H9 (cell line): Measurements from ENCODE around the gene FAF1. TPM values are rescaled to one million over a fixed set of nuclear protein-coding genes. Genes with fewer than 3 reads are reported as not detected.

Experiments
- DNase-seq: peaks from one replicate; pipeline ENCODE4 v3.0.0-alpha.2; 2017
- H2AFZ ChIP-seq: one replicate; pipeline ENCODE4 v1.6.1; 2013; ENCODE audit warnings: mild to moderate bottlenecking, low read length, control low read depth, moderate library complexity
- H2AK5ac ChIP-seq: 2 replicates; pipeline ENCODE4 v1.6.1; 2013; ENCODE audit warnings: low read length, control low read depth, mixed read lengths; ENCODE audit not compliant: insufficient read length
- H2BK120ac ChIP-seq: one replicate; pipeline ENCODE4 v1.6.1; 2013; ENCODE audit warnings: low read depth, mild to moderate bottlenecking, low read length, control low read depth, inconsistent platforms; ENCODE audit not compliant: poor library complexity, severe bottlenecking
- H2BK12ac ChIP-seq: 2 replicates; pipeline ENCODE4 v1.6.1; 2013; ENCODE audit warnings: low read length, control low read depth, mixed read lengths, low read depth; ENCODE audit not compliant: insufficient read length
- H2BK15ac ChIP-seq: 2 replicates; pipeline ENCODE4 v1.6.1; 2013; ENCODE audit warnings: low read depth, low read length, control low read depth
- H2BK20ac ChIP-seq: one replicate; pipeline ENCODE4 v1.6.1; 2013; ENCODE audit warnings: low read depth, mild to moderate bottlenecking, low read length, control low read depth, inconsistent platforms; ENCODE audit not compliant: poor library complexity, severe bottlenecking
- H2BK5ac ChIP-seq: 2 replicates; pipeline ENCODE4 v1.6.1; 2013; ENCODE audit warnings: low read length, control low read depth, mixed read lengths; ENCODE audit not compliant: insufficient read length
- H3K14ac ChIP-seq: 2 replicates; pipeline ENCODE4 v1.6.1; 2013; ENCODE audit warnings: low read length, control low read depth; ENCODE audit not compliant: insufficient read depth
- H3K18ac ChIP-seq: 2 replicates; pipeline ENCODE4 v1.6.1; 2013; ENCODE audit warnings: low read depth, mild to moderate bottlenecking, mixed read lengths, low read length, control low read depth; ENCODE audit not compliant: insufficient read length
- H3K23ac ChIP-seq: 2 replicates; pipeline ENCODE4 v1.6.1; 2013; ENCODE audit warnings: low read length, control low read depth, mixed read lengths, low read depth; ENCODE audit not compliant: insufficient read length
- H3K23me2 ChIP-seq: 2 replicates; pipeline ENCODE4 v1.6.1; 2013; ENCODE audit warnings: low read depth, mild to moderate bottlenecking, mixed read lengths, low read length, control low read depth; ENCODE audit not compliant: insufficient read length, poor library complexity, severe bottlenecking
- H3K27ac ChIP-seq: 2 replicates; pipeline ENCODE4 v1.5.1; 2013; ENCODE audit warnings: low read length, control low read depth, mixed read lengths, low read depth; ENCODE audit not compliant: insufficient read length
- H3K27me3 ChIP-seq: 2 replicates; pipeline ENCODE4 v1.6.1; 2013; ENCODE audit warnings: low read length, control low read depth, inconsistent platforms; ENCODE audit not compliant: insufficient read depth
- H3K4ac ChIP-seq: 2 replicates; pipeline ENCODE4 v1.6.1; 2013; ENCODE audit warnings: low read depth, mild to moderate bottlenecking, control low read depth, inconsistent platforms, low read length, moderate library complexity
- H3K4me1 ChIP-seq: 2 replicates; pipeline ENCODE4 v1.6.1; 2013; ENCODE audit warnings: low read length, control low read depth, inconsistent platforms; ENCODE audit not compliant: insufficient read depth
- H3K4me2 ChIP-seq: 2 replicates; pipeline ENCODE4 v1.6.1; 2013; ENCODE audit warnings: low read length, control low read depth, mixed read lengths; ENCODE audit not compliant: insufficient read length, insufficient read depth
- H3K56ac ChIP-seq: 2 replicates; pipeline ENCODE4 v1.6.1; 2013; ENCODE audit warnings: low read depth, mild to moderate bottlenecking, mixed read lengths, low read length, control low read depth; ENCODE audit not compliant: insufficient read length
- H3K79me1 ChIP-seq: 2 replicates; pipeline ENCODE4 v1.6.1; 2013; ENCODE audit warnings: low read depth, mild to moderate bottlenecking, moderate library complexity, low read length, control low read depth, inconsistent platforms; ENCODE audit not compliant: insufficient read depth, poor library complexity, severe bottlenecking
- H3K79me2 ChIP-seq: 2 replicates; pipeline ENCODE4 v1.6.1; 2013; ENCODE audit warnings: low read length, control low read depth, inconsistent platforms; ENCODE audit not compliant: insufficient read depth
- H3K9ac ChIP-seq: 2 replicates; pipeline ENCODE4 v1.6.1; 2013; ENCODE audit warnings: low read length, control low read depth, mixed read lengths; ENCODE audit not compliant: insufficient read length; ENCODE audit errors: extremely low read depth
- H3K9me3 ChIP-seq: one replicate; pipeline ENCODE4 v1.6.1; 2013; ENCODE audit warnings: low read depth, low read length, inconsistent platforms; ENCODE audit not compliant: control insufficient read depth
- H3T11ph ChIP-seq: one replicate; pipeline ENCODE4 v1.6.1; 2013; ENCODE audit warnings: mild to moderate bottlenecking, low read length, control low read depth, inconsistent platforms
- H4K20me1 ChIP-seq: one replicate; pipeline ENCODE4 v1.6.1; 2013; ENCODE audit not compliant: control insufficient read depth, insufficient read length, insufficient read depth
- H4K5ac ChIP-seq: 2 replicates; pipeline ENCODE4 v1.6.1; 2013; ENCODE audit warnings: low read depth, mild to moderate bottlenecking, mixed read lengths, low read length, control low read depth; ENCODE audit not compliant: insufficient read length
- H4K8ac ChIP-seq: replicated peaks from 2 replicates; pipeline ENCODE4 v1.6.1; 2013; ENCODE audit warnings: low read length, control low read depth, mixed read lengths, low read depth; ENCODE audit not compliant: insufficient read length
- H4K91ac ChIP-seq: 2 replicates; pipeline ENCODE4 v1.6.1; 2013; ENCODE audit warnings: low read depth, mild to moderate bottlenecking, moderate library complexity, mixed read lengths, low read length, control low read depth; ENCODE audit not compliant: insufficient read length
- H3K27ac Mint-ChIP-seq, 3 experiments: 2 replicates in 2 of 3; 3 replicates in 1 of 3; pipeline ENCODE4 v1.8.0; 2020 to 2021; ENCODE audit warnings: mixed read lengths in 3 of 3, mild to moderate bottlenecking in 1 of 3, moderate library complexity in 1 of 3
- H3K27me3 Mint-ChIP-seq: 2 replicates; pipeline ENCODE4 v1.8.0; 2021; ENCODE audit warnings: low read depth, mild to moderate bottlenecking, moderate library complexity, mixed read lengths
- H3K36me3 Mint-ChIP-seq, 3 experiments: 2 replicates in 2 of 3; 3 replicates in 1 of 3; pipeline ENCODE4 v1.8.0; 2020 to 2021; ENCODE audit warnings: low read depth in 3 of 3, mixed read lengths in 3 of 3; ENCODE audit not compliant: insufficient read depth in 1 of 3
- H3K4me1 Mint-ChIP-seq, 2 experiments: 2 replicates each; pipeline ENCODE4 v1.8.0; 2020; ENCODE audit warnings: mixed read lengths in 2 of 2
- H3K4me3 Mint-ChIP-seq, 2 experiments: 2 replicates in 1 of 2; 3 replicates in 1 of 2; pipeline ENCODE4 v1.8.0; 2020 to 2021; ENCODE audit warnings: mild to moderate bottlenecking in 2 of 2, mixed read lengths in 2 of 2, moderate library complexity in 1 of 2
- H3K9me3 Mint-ChIP-seq, 2 experiments: 2 replicates in 1 of 2; 3 replicates in 1 of 2; pipeline ENCODE4 v1.8.0; 2020; ENCODE audit warnings: mild to moderate bottlenecking in 2 of 2, mixed read lengths in 2 of 2, moderate library complexity in 1 of 2
- CTCF ChIP-seq: fragments of 200-600 bp; sonication (generic); conservative IDR thresholded peaks from 3 replicates; pipeline ENCODE4 v1.8.0; 2021; ENCODE audit warnings: antibody characterized with exemption, mild to moderate bottlenecking
- WGBS: extraction: QIAGEN DNeasy Blood & Tissue Kit; methylation state at CpG from one replicate; pipeline ENCODE4 v1.1.7; 2013; ENCODE audit warnings: missing lambda C conversion rate, low lambda C conversion rate, mixed read lengths; ENCODE audit not compliant: insufficient read length; ENCODE audit errors: extremely low coverage; 5-methylcytosine and 5-hydroxymethylcytosine counted together
- total RNA-seq: library from RNA; stranded (reverse); gene quantifications from 2 replicates; pipeline ENCODE4 v1.2.1, GENCODE V29; 2021

Gene FAF1
- total RNA-seq, 1 experiment from 2014 or later = 60.8 TPM

GRCh38 chr1:50853325-50853724 is 106.7 kb downstream of the FAF1 start:
- Histone ChIP-seq H3K79me1 (no peaks in the 10 kb centered on the region), H4K91ac (no peak overlapping the region), H3K9ac (no peak overlapping the region), H3K9me3 (no peaks in the 10 kb centered on the region), H4K5ac (no peak overlapping the region), H3K79me2 (no peaks in the 10 kb centered on the region; the same call in 1 of the 2 replicates), H4K20me1 (no peaks in the 10 kb centered on the region), H3K23ac (no peak overlapping the region), H2BK20ac (no peak overlapping the region), H3K23me2 (no peaks in the 10 kb centered on the region), H4K8ac (no peak overlapping the region), H2BK120ac (no peak overlapping the region), H3K27me3 (no peaks in the 10 kb centered on the region; the same call in 1 of the 2 replicates), H2AK5ac (no peak overlapping the region), H3K56ac (no peak overlapping the region), H3K4ac (no peak overlapping the region), H2BK12ac (no peak overlapping the region), H3K14ac (no peak overlapping the region), H2BK5ac (no peak overlapping the region), H3K18ac (no peak overlapping the region), H3K27ac (no peak overlapping the region), H3K4me1 (no peaks in the 10 kb centered on the region), H3T11ph (no peak overlapping the region), H2BK15ac (no peak overlapping the region), H3K4me2 (no peak overlapping the region), H2AFZ (no peak overlapping the region)
- no peak for TF ChIP-seq CTCF
- H3K4me1 Mint-ChIP-seq = no peaks in the 10 kb centered on the region
- H3K9me3 Mint-ChIP-seq = no peaks in the 10 kb centered on the region
- H3K27ac Mint-ChIP-seq = no peak overlapping the region
- no peak for DNase-seq
- no CpG with 5 or more reads among the region's 3 CpGs for whole genome bisulfite sequencing
- peaks cover 0 to 4% (median 0%) of the 10 kb centered on the region in 3 experiments; a peak in 1 of 7 replicates for H3K36me3 Mint-ChIP-seq
- H3K27me3 Mint-ChIP-seq = no peaks in the 10 kb centered on the region
- H3K4me3 Mint-ChIP-seq = no peak overlapping the region
